ENCODE measurements around the gene RSAD2. TPM values are rescaled to one million over a fixed set of nuclear protein-coding genes. Genes with fewer than 3 reads are reported as not detected.

RSAD2 gene
- total and polyA plus RNA-seq, 2 experiments from 2014 or later: 0.10 TPM; not detected in 1

- TF ChIP-seq NANOG (IDR thresholded peaks at IDR 0.05; ENCODE audit: borderline replicate concordance) (no peak), REST (IDR thresholded peaks at IDR 0.05; ENCODE audit: unreplicated experiment) (no peak)
- TF ChIP-seq, protein P1, sequence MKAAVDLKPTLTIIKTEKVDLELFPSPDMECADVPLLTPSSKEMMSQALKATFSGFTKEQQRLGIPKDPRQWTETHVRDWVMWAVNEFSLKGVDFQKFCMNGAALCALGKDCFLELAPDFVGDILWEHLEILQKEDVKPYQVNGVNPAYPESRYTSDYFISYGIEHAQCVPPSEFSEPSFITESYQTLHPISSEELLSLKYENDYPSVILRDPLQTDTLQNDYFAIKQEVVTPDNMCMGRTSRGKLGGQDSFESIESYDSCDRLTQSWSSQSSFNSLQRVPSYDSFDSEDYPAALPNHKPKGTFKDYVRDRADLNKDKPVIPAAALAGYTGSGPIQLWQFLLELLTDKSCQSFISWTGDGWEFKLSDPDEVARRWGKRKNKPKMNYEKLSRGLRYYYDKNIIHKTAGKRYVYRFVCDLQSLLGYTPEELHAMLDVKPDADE (IDR thresholded peaks at IDR 0.05): no peak
- Histone ChIP-seq H3K27ac (ENCODE audit: low read depth) (no peak overlapping the region), H3K27me3 (ENCODE audit: insufficient read depth) (peaks cover 28% of the 10 kb centered on the region), H4K20me1 (replicated peaks; ENCODE audit: insufficient read depth) (no peaks in the 10 kb centered on the region), H3K9me2 (ENCODE audit: insufficient read depth) (no peaks in the 10 kb centered on the region), H3F3A (replicated peaks; ENCODE audit: low read depth) (no peaks in the 10 kb centered on the region), H3K79me2 (replicated peaks; ENCODE audit: insufficient read depth) (peaks cover 4% of the 10 kb centered on the region; the same call in 1 of the 2 replicates), H2AFZ (peak overlapping the region; percentile 35; the same call in 1 of the 2 replicates), H3K4me1 (ENCODE audit: insufficient read depth) (peaks cover 8% of the 10 kb centered on the region), H3K4me3 (no peak overlapping the region), H3K36me3 (ENCODE audit: insufficient read depth) (no peaks in the 10 kb centered on the region), H3K4me2 (peak overlapping the region; percentile 47; the same call in 1 of the 2 replicates)
- peak; percentile 18 for ATAC-seq
- peak; percentile 35 for DNase-seq (ENCODE audit: low spot score)
- H3K27me3 Mint-ChIP-seq (ENCODE audit: insufficient read depth, low read depth, poor library complexity): peaks cover 11% of the 10 kb centered on the region
- H3K4me3 Mint-ChIP-seq: no peak overlapping the region
- peaks cover 9% of the 10 kb centered on the region; the same call in 2 of the 3 replicates for H3K9me3 Mint-ChIP-seq
- peaks cover 24% of the 10 kb centered on the region for H3K4me1 Mint-ChIP-seq
- H3K27ac Mint-ChIP-seq: no peak overlapping the region
- peaks cover 4% of the 10 kb centered on the region; the same call in 2 of the 3 replicates for H3K36me3 Mint-ChIP-seq (ENCODE audit: low read depth)
Observed at GRCh38 chr2:6915399-6915798, 37.8 kb downstream of the RSAD2 start.

DNA sequence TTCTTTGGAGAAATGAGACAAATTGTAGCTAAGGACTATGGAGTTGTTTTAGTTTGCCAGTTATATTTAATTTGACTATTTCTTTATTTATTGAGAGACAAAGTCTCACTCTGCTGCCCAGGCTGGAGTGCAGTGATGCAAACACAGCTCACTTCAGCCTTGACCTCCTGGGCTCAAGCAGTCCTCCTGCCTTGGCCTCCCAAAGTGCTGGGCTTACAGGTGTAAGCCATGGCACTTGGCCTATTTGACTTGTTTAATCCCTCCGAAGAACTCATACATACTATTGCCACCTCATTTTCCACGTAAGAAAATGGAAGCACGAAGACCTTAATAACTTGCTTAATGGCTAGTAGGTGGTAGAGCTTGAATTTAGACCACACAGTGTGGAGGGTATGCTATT is 38.6 kb downstream of the RSAD2 start:
- H4K20me1 ChIP-seq (replicated peaks; ENCODE audit: insufficient read depth): no peaks in the 10 kb centered on the region
- no peaks in the 10 kb centered on the region for H3F3A ChIP-seq (replicated peaks; ENCODE audit: low read depth)
- Mint-ChIP-seq H3K27me3 (ENCODE audit: insufficient read depth, low read depth, poor library complexity) (peaks cover 11% of the 10 kb centered on the region), H3K4me3 (no peak overlapping the region; the same call in 2 of the 3 replicates), H3K27ac (no peak overlapping the region), H3K9me3 (peaks cover 9% of the 10 kb centered on the region; the same call in 2 of the 3 replicates), H3K36me3 (ENCODE audit: low read depth) (peaks cover 4% of the 10 kb centered on the region), H3K4me1 (peaks cover 27% of the 10 kb centered on the region)
- DNase-seq (ENCODE audit: low spot score) (no peak), ATAC-seq (no peak)
- H3K4me3 ChIP-seq: peak overlapping the region; percentile 67
- H3K79me2 ChIP-seq (replicated peaks; ENCODE audit: insufficient read depth): peaks cover 4% of the 10 kb centered on the region; the same call in 1 of the 2 replicates
- H3K9me2 ChIP-seq (ENCODE audit: insufficient read depth): no peaks in the 10 kb centered on the region
- no peaks in the 10 kb centered on the region for H3K36me3 ChIP-seq (ENCODE audit: insufficient read depth)
- H3K4me1 ChIP-seq (ENCODE audit: insufficient read depth): peaks cover 8% of the 10 kb centered on the region
- no peak overlapping the region for H3K27ac ChIP-seq (ENCODE audit: low read depth)
- peak overlapping the region; percentile 78; the same call in 1 of the 2 replicates for H3K4me2 ChIP-seq
- no peak overlapping the region for H2AFZ ChIP-seq
- peaks cover 28% of the 10 kb centered on the region for H3K27me3 ChIP-seq (ENCODE audit: insufficient read depth)
- TF ChIP-seq ZNF114 (CRISPR knock-in tag; IDR thresholded peaks at IDR 0.05) (no peak), JUNB (IDR thresholded peaks at IDR 0.05; ENCODE audit: unreplicated experiment) (no peak), CREB1 (CRISPR knock-in tag; IDR thresholded peaks at IDR 0.05; ENCODE audit: low read depth) (no peak), ZNF462 (CRISPR knock-in tag; IDR thresholded peaks at IDR 0.05) (no peak)
